ENCODE measurements around the gene CDRT4.
A peak's percentile ranks its signal among the peaks of the same experiment; 100 is the strongest.

Gene CDRT4

GRCh38 chr17:15422392-15422965 lies 44.9 kb downstream of the CDRT4 start:
- DNase-seq = no peak

GRCh38 chr17:15418781-15419180 lies 48.6 kb downstream of the CDRT4 start:
- no peak for DNase-seq

- peak; percentile 45 for DNase-seq
Observed at GRCh38 chr17:15414532-15415306, 52.7 kb downstream of the CDRT4 start.

GRCh38 chr17:15413101-15413771 lies 54.2 kb downstream of the CDRT4 start:
- DNase-seq = no peak

GRCh38 chr17:15412606-15413005 lies 54.8 kb downstream of the CDRT4 start:
- DNase-seq = no peak

- no peak for DNase-seq
Observed at GRCh38 chr17:15411384-15412198, 55.8 kb downstream of the CDRT4 start.

GRCh38 chr17:15409721-15410250 lies 57.6 kb downstream of the CDRT4 start:
- no peak for DNase-seq

- DNase-seq = no peak
Observed at GRCh38 chr17:15408803-15409202, 58.6 kb downstream of the CDRT4 start.

- DNase-seq = no peak
Observed at GRCh38 chr17:15406081-15406480, 61.3 kb downstream of the CDRT4 start.

- no peak for DNase-seq
Observed at GRCh38 chr17:15405058-15405415, 62.4 kb downstream of the CDRT4 start.

- DNase-seq = no peak
Observed at GRCh38 chr17:15404106-15405057, 63.0 kb downstream of the CDRT4 start.

GRCh38 chr17:15403276-15403939 lies 64.0 kb downstream of the CDRT4 start:
- DNase-seq = no peak

GRCh38 chr17:15399443-15399842 lies 68.0 kb downstream of the CDRT4 start:
- DNase-seq = no peak

- DNase-seq = no peak
Observed at GRCh38 chr17:15398736-15399331, 68.6 kb downstream of the CDRT4 start.

- DNase-seq = peak; percentile 5
Observed at GRCh38 chr17:15398291-15398690, 69.1 kb downstream of the CDRT4 start.

GRCh38 chr17:15397620-15398019 lies 69.8 kb downstream of the CDRT4 start:
- no peak for DNase-seq

- DNase-seq = no peak
Observed at GRCh38 chr17:15395091-15395490, 72.3 kb downstream of the CDRT4 start.

GRCh38 chr17:15393414-15393813 lies 74.0 kb downstream of the CDRT4 start:
- DNase-seq = no peak

GRCh38 chr17:15392326-15392741 lies 75.1 kb downstream of the CDRT4 start:
- DNase-seq = no peak

GRCh38 chr17:15388356-15389041 lies 78.9 kb downstream of the CDRT4 start:
- DNase-seq = no peak

Data from DMS79 treated with DMSO at 0.1 percent for 48 hours (cell line).